IMR-90 (cell line): ENCODE results near the gene KLF13. TPM values are rescaled to one million over a fixed set of nuclear protein-coding genes. Genes with fewer than 3 reads are reported as not detected.
A peak's percentile ranks its signal among the peaks of the same experiment; 100 is the strongest.

Experiments used
- ATAC-seq: fragments of 200-7000 bp; cut with Tn5 transposase; 2 replicates; pipeline ENCODE4 v1.9.1; 2020; ENCODE audit warnings: low read depth, mild to moderate bottlenecking, moderate library complexity
- BruUV-seq: library from RNA; stranded (reverse); fragments of 400-500 nt; replicated peaks from 2 replicates; lab custom pipeline; 2021; lab: Mats Ljungman, UMichigan
- CTCF ChIA-PET: fragments of 300-600 bp; formaldehyde crosslinking; extraction: SDS; loops from one replicate; lab custom pipeline; 2021; ENCODE audit warnings: antibody characterized with exemption; lab: Yijun Ruan, JAX
- POLR2A ChIA-PET: fragments of 300-600 bp; sonication (Branson Sonifier 250); formaldehyde crosslinking; loops from one replicate; lab custom pipeline; 2022; ENCODE audit warnings: antibody characterized with exemption; ENCODE audit not compliant: unreplicated experiment; lab: Charles Lee
- DNase-seq: peaks from one replicate; pipeline ENCODE4 v3.0.0; 2013
- H2AFZ ChIP-seq: replicated peaks from 2 replicates; pipeline ENCODE3; 2013; ENCODE audit warnings: low read length, mild to moderate bottlenecking; ENCODE audit not compliant: poor library complexity
- H2AK5ac ChIP-seq: 2 replicates; pipeline ENCODE4 v1.6.1; 2013; ENCODE audit warnings: low read depth, low read length, inconsistent platforms
- H2AK9ac ChIP-seq: replicated peaks from 2 replicates; pipeline ENCODE3; 2013; ENCODE audit warnings: mild to moderate bottlenecking, low read depth, low read length, moderate library complexity; ENCODE audit not compliant: poor library complexity
- H2BK120ac ChIP-seq: 2 replicates; pipeline ENCODE4 v1.6.1; 2013; ENCODE audit warnings: low read depth, low read length, inconsistent platforms
- H2BK15ac ChIP-seq: 3 replicates; pipeline ENCODE4 v1.6.1; 2013; ENCODE audit warnings: low read depth, low read length, inconsistent platforms
- H2BK20ac ChIP-seq: 2 replicates; pipeline ENCODE4 v1.6.1; 2013; ENCODE audit warnings: low read depth, mild to moderate bottlenecking, inconsistent platforms, low read length, moderate library complexity
- H2BK5ac ChIP-seq: 2 replicates; pipeline ENCODE4 v1.6.1; 2013; ENCODE audit warnings: mild to moderate bottlenecking, low read depth, low read length, inconsistent platforms; ENCODE audit not compliant: poor library complexity, severe bottlenecking
- H3K14ac ChIP-seq: replicated peaks from 2 replicates; pipeline ENCODE4 v1.6.1; 2013; ENCODE audit warnings: low read depth, low read length, inconsistent platforms
- H3K18ac ChIP-seq: 2 replicates; pipeline ENCODE4 v1.6.1; 2013; ENCODE audit warnings: low read depth, low read length, control low read depth
- H3K23ac ChIP-seq: 2 replicates; pipeline ENCODE4 v1.6.1; 2013; ENCODE audit warnings: low read depth, low read length, inconsistent platforms
- H3K27ac ChIP-seq: 2 replicates; pipeline ENCODE4 v1.5.1; 2013; ENCODE audit warnings: mild to moderate bottlenecking, control low read depth, low read length; ENCODE audit not compliant: insufficient read depth
- H3K27me3 ChIP-seq: 2 replicates; pipeline ENCODE4 v1.6.1; 2013; ENCODE audit warnings: low read length; ENCODE audit not compliant: control insufficient read depth, insufficient read depth
- H3K36me3 ChIP-seq: 2 replicates; pipeline ENCODE4 v1.6.1; 2013; ENCODE audit warnings: low read length, mixed read lengths; ENCODE audit not compliant: control insufficient read depth, insufficient read depth
- H3K4ac ChIP-seq: 2 replicates; pipeline ENCODE4 v1.6.1; 2013; ENCODE audit warnings: low read depth, low read length, inconsistent platforms
- H3K4me1 ChIP-seq: 2 replicates; pipeline ENCODE4 v1.6.1; 2013; ENCODE audit warnings: low read length, mixed read lengths; ENCODE audit not compliant: control insufficient read depth, insufficient read depth
- H3K4me2 ChIP-seq: 2 replicates; pipeline ENCODE4 v1.6.1; 2013; ENCODE audit warnings: low read depth, mild to moderate bottlenecking, control low read depth, low read length, moderate library complexity
- H3K4me3 ChIP-seq: 2 replicates; pipeline ENCODE4 v1.5.1; 2013; ENCODE audit warnings: low read depth, mild to moderate bottlenecking, control low read depth, low read length, moderate library complexity; ENCODE audit not compliant: insufficient read depth
- H3K56ac ChIP-seq: 2 replicates; pipeline ENCODE4 v1.6.1; 2013; ENCODE audit warnings: low read length, inconsistent platforms; ENCODE audit not compliant: insufficient read depth; ENCODE audit errors: extremely low read depth
- H3K79me1 ChIP-seq, 2 experiments: 2 replicates each; pipeline ENCODE4 v1.6.1; 2013; ENCODE audit warnings: low read length in 2 of 2, inconsistent platforms in 1 of 2, low read depth in 1 of 2
- H3K9ac ChIP-seq: 2 replicates; pipeline ENCODE4 v1.6.1; 2013; ENCODE audit warnings: low read depth, low read length, control low read depth
- H3K9me1 ChIP-seq: 2 replicates; pipeline ENCODE4 v1.6.1; 2013; ENCODE audit warnings: low read length, inconsistent platforms; ENCODE audit not compliant: insufficient read depth
- H3K9me3 ChIP-seq: 2 replicates; pipeline ENCODE4 v1.6.1; 2013; ENCODE audit warnings: low read length; ENCODE audit not compliant: control insufficient read depth, insufficient read depth
- H4K20me1 ChIP-seq: 2 replicates; pipeline ENCODE4 v1.6.1; 2013; ENCODE audit warnings: low read length, inconsistent platforms; ENCODE audit not compliant: insufficient read depth
- H4K5ac ChIP-seq: 2 replicates; pipeline ENCODE4 v1.6.1; 2013; ENCODE audit warnings: mild to moderate bottlenecking, low read depth, low read length, control low read depth
- H4K8ac ChIP-seq, 2 experiments: 2 replicates each; pipeline ENCODE4 v1.6.1; 2013; ENCODE audit warnings: low read depth in 2 of 2, low read length in 2 of 2, control low read depth in 1 of 2, inconsistent platforms in 1 of 2
- H4K91ac ChIP-seq: 2 replicates; pipeline ENCODE4 v1.6.1; 2013; ENCODE audit warnings: low read depth, low read length, inconsistent platforms; ENCODE audit not compliant: insufficient read depth
- CEBPB ChIP-seq: IDR thresholded peaks from 2 replicates; pipeline ENCODE4 v1.6.1; 2012; ENCODE audit warnings: low read depth, low read length, improper control_type of control experiment
- CHD1 ChIP-seq: IDR thresholded peaks from 2 replicates; pipeline ENCODE4 v1.6.1; 2012; ENCODE audit warnings: low read depth, low read length, improper control_type of control experiment
- FOS ChIP-seq: fragments of 150-350 bp; IDR thresholded peaks from 2 replicates; pipeline ENCODE4 v1.6.1; 2016; ENCODE audit warnings: low read depth, low read length
- MAFK ChIP-seq: IDR thresholded peaks from 2 replicates; pipeline ENCODE4 v1.6.1; 2012; ENCODE audit warnings: low read depth, low read length, improper control_type of control experiment
- NFE2L2 ChIP-seq: fragments of 150-350 bp; IDR thresholded peaks from 2 replicates; pipeline ENCODE4 v1.6.1; 2016; ENCODE audit warnings: low read depth, mild to moderate bottlenecking, low read length
- WGBS, 2 experiments: methylation state at CpG; one replicate each; pipeline versions ENCODE4 v1.1.5 to v1.1.7; 2013; ENCODE audit warnings: missing lambda C conversion rate in 2 of 2; ENCODE audit not compliant: insufficient read length in 1 of 2; ENCODE audit errors: extremely low coverage in 2 of 2; 5-methylcytosine and 5-hydroxymethylcytosine counted together
- dilution Hi-C: fragments of 300-500 bp; cut with HindIII; formaldehyde crosslinking; loops from one replicate; pipeline ENCODE4 v1.14.3; 2018; ENCODE audit warnings: low sequenced_read_pairs; ENCODE audit not compliant: unreplicated experiment
- in situ Hi-C: fragments of 300-500 bp; cut with MboI; formaldehyde crosslinking; loops from 3 replicates; pipeline ENCODE4 v1.14.3; 2019; ENCODE audit warnings: low sequenced_read_pairs, inconsistent platforms, mixed read lengths
- intact Hi-C: fragments of 100-400 bp; cut with micrococcal nuclease; formaldehyde crosslinking; loops from 2 replicates; pipeline ENCODE4 v1.10.0; 2022
- polyA plus RNA-seq, 3 experiments: library from polyadenylated mRNA; depleted of rRNA; stranded (reverse); fragments of >200 nt; gene quantifications; 2 replicates each; pipeline ENCODE4 v1.2.3, GENCODE V29; 2012; ENCODE audit warnings: low replicate concordance in 1 of 3
- total RNA-seq: library from RNA; depleted of rRNA; stranded (reverse); fragments of >200 nt; gene quantifications from 2 replicates; pipeline ENCODE4 v1.2.3, GENCODE V29; 2012
- TF ChIP-seq, protein P1 (sequence below): fragments of 150-350 bp; IDR thresholded peaks from 2 replicates; pipeline ENCODE4 v1.6.1; 2017; ENCODE audit warnings: mild to moderate bottlenecking, antibody characterized with exemption, low read length, low read depth
- TF ChIP-seq, protein P2 (sequence below): fragments of 150-350 bp; IDR thresholded peaks from 2 replicates; pipeline ENCODE4 v1.6.1; 2016; ENCODE audit warnings: low read depth, mild to moderate bottlenecking, low read length, moderate library complexity, borderline replicate concordance

Gene KLF13
- total and polyA plus RNA-seq, 2 of the 4 experiments (the other 2 are of a cell fraction) = 9.5 to 10.6 TPM

DNA sequence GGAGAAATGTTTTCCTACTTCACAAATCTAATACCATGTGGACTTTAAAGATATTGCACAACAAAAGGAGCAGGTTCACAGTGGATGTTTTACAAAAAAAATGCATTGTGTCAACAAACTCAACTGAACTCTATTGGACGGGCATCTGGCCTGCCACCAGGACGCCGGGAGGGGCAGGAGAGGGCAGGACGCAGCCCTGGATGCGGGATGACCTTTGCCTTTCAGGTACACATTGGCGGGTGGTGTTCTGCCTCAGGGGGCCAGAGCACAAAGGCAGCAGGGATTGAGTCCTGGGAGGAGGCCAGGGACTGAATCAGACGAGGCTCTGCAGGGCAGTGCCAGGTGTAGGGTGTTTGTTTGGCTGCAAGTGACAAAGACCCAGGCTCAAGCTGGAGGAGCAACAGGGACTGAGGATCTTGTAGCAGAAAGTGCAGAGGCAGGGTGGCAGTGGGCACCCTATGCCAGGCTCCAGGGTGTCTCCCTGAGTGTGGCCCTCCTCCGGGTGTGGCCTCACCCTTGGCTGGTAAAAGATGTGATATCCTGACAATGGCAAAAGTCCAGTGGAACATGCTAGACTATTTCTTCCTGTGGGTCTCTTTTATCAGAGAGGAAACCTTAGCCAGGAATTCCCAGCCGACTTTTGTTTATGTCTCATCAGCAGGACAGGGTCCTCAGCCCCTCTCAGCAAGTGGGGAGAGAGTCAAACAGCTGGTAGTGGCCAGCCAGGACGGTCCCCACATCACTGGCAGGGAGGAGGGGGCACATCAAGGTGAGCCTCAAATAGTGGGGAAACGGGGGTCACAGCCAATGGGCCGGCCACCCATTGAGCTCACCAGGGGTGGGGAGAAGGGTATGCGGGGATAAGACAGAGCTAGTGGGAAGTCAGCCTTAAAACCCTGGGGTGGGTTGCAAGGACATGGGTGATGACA, 29.7 kb upstream of the KLF13 start:
- no peak overlapping the region for H2BK15ac ChIP-seq
- H3K9ac ChIP-seq = no peak overlapping the region
- H3K23ac ChIP-seq = no peak overlapping the region
- H3K36me3 ChIP-seq = no peaks in the 10 kb centered on the region
- no peak overlapping the region for H2AFZ ChIP-seq
- no peak overlapping the region for H2BK120ac ChIP-seq
- no peak overlapping the region for H4K5ac ChIP-seq
- no peaks in the 10 kb centered on the region for H4K20me1 ChIP-seq
- dilution Hi-C loops = no loop called here
- H3K4me1 ChIP-seq = no peaks in the 10 kb centered on the region; the same call in 1 of the 2 replicates
- no peak overlapping the region for H2AK9ac ChIP-seq
- TF ChIP-seq FOS (no peak), MAFK (no peak), CHD1 (no peak), CEBPB (peak; percentile 68; the same call in 1 of the 2 replicates), NFE2L2 (no peak)
- TF ChIP-seq, protein P1, sequence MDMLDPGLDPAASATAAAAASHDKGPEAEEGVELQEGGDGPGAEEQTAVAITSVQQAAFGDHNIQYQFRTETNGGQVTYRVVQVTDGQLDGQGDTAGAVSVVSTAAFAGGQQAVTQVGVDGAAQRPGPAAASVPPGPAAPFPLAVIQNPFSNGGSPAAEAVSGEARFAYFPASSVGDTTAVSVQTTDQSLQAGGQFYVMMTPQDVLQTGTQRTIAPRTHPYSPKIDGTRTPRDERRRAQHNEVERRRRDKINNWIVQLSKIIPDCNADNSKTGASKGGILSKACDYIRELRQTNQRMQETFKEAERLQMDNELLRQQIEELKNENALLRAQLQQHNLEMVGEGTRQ = no peak
- TF ChIP-seq, protein P2, sequence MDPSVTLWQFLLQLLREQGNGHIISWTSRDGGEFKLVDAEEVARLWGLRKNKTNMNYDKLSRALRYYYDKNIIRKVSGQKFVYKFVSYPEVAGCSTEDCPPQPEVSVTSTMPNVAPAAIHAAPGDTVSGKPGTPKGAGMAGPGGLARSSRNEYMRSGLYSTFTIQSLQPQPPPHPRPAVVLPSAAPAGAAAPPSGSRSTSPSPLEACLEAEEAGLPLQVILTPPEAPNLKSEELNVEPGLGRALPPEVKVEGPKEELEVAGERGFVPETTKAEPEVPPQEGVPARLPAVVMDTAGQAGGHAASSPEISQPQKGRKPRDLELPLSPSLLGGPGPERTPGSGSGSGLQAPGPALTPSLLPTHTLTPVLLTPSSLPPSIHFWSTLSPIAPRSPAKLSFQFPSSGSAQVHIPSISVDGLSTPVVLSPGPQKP = no peak
- BruUV-seq = no TSS peak
- H3K9me1 ChIP-seq = no peaks in the 10 kb centered on the region
- H3K4ac ChIP-seq = no peak overlapping the region
- no peak overlapping the region for H4K91ac ChIP-seq
- no peak overlapping the region for H3K14ac ChIP-seq
- ChIA-PET POLR2A (no interaction called here), CTCF (no interaction called here)
- DNase-seq = no peak
- no peak for ATAC-seq
- no peak overlapping the region for H3K4me2 ChIP-seq
- no peak overlapping the region for H4K8ac ChIP-seq
- H3K79me1 ChIP-seq = no peaks in the 10 kb centered on the region
- no peak overlapping the region for H2BK5ac ChIP-seq
- peaks cover 26% of the 10 kb centered on the region for H3K27me3 ChIP-seq
- H3K9me3 ChIP-seq = no peaks in the 10 kb centered on the region
- intact Hi-C loops = no loop called here
- no peak overlapping the region for H3K18ac ChIP-seq
- no peak overlapping the region for H3K4me3 ChIP-seq
- H2BK20ac ChIP-seq = no peak overlapping the region
- in situ Hi-C loops = no loop called here
- H2AK5ac ChIP-seq = no peak overlapping the region
- H3K27ac ChIP-seq = no peak overlapping the region
- H3K56ac ChIP-seq = no peak overlapping the region
- WGBS, 2 experiments = 30% methylated on average over 11 of the region's 13 CpGs; no CpG with 5 or more reads in 1 of the 2 experiments
